ENCODE data around the gene NDUFA7. TPM values are rescaled to one million over a fixed set of nuclear protein-coding genes. Genes with fewer than 3 reads are reported as not detected.

NDUFA7 gene
- total and polyA plus RNA-seq, 11 donors = 74.5 to 393 (median 104) TPM

DNA sequence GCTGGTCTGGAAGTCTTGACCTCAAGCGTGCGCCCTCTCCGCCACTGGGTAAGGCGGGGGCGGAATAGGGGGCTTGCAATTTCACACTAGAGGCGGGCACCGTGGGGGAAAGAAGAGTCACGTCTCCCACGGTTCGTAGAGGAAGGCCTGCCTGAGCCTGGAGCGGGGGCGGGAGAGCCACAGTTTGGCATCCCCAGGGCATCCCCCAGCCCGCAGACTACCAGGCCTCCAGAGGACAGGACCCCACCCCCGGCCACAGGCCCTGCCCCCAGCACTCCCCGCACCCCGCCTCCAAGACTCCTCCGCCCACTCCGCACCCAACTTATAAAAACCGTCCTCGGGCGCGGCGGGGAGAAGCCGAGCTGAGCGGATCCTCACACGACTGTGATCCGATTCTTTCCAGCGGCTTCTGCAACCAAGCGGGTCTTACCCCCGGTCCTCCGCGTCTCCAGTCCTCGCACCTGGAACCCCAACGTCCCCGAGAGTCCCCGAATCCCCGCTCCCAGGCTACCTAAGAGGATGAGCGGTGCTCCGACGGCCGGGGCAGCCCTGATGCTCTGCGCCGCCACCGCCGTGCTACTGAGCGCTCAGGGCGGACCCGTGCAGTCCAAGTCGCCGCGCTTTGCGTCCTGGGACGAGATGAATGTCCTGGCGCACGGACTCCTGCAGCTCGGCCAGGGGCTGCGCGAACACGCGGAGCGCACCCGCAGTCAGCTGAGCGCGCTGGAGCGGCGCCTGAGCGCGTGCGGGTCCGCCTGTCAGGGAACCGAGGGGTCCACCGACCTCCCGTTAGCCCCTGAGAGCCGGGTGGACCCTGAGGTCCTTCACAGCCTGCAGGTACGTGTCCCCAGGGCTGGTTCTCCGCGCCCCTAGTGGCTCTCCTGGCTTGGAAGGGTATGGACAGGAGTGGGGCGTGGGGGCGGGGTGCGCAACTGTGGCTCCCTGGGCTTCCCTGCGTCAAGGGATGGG, 42.9 kb upstream of the NDUFA7 start, which contains the start of gene ANGPTL4:
TSS of gene ANGPTL4 (plus strand) at position 353 of the 969 bp plus-strand sequence. CDS start at position 520, 167 bp downstream.
- intact Hi-C loops (cut with DNase I) = loop anchor here in 6 of 10 donors (2.0 to 5.0 kb wide), 3 partner anchors 27 to 33 kb away; partner anchors contain the start of gene RAB11B (in 3 of the 6)
- H3K27ac ChIP-seq = peak within 1 kb of the TSS; percentile 61 to 98 (median 81)
- peaks cover 0 to 9% (median 0%) of the 10 kb centered on the region in 9 donors for H3K27me3 ChIP-seq
- WGBS, 4 donors = 1 to 2% (median 2%) methylated on average over 39 to 81 of the region's 81 CpGs
- peak; percentile 67 to 93 (median 84) for DNase-seq
- peaks cover 0 to 11% (median 0%) of the 10 kb centered on the region in 9 donors for H3K36me3 ChIP-seq
- ATAC-seq = peak in 3 of 4 donors; percentile 43 to 63 (median 59)
- no peaks in the 10 kb centered on the region for H3K9me3 ChIP-seq
- peaks cover 16 to 79% (median 54%) of the 10 kb centered on the region in 12 donors for H3K4me1 ChIP-seq
- peak within 1 kb of the TSS; percentile 56 to 89 (median 74) for H3K4me3 ChIP-seq
- TF ChIP-seq POLR2A (IDR thresholded peaks at IDR 0.05) = peak in 1 of 2 donors; percentile 91
- TF ChIP-seq, protein P1, sequence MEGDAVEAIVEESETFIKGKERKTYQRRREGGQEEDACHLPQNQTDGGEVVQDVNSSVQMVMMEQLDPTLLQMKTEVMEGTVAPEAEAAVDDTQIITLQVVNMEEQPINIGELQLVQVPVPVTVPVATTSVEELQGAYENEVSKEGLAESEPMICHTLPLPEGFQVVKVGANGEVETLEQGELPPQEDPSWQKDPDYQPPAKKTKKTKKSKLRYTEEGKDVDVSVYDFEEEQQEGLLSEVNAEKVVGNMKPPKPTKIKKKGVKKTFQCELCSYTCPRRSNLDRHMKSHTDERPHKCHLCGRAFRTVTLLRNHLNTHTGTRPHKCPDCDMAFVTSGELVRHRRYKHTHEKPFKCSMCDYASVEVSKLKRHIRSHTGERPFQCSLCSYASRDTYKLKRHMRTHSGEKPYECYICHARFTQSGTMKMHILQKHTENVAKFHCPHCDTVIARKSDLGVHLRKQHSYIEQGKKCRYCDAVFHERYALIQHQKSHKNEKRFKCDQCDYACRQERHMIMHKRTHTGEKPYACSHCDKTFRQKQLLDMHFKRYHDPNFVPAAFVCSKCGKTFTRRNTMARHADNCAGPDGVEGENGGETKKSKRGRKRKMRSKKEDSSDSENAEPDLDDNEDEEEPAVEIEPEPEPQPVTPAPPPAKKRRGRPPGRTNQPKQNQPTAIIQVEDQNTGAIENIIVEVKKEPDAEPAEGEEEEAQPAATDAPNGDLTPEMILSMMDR (IDR thresholded peaks at IDR 0.05) = peak in 8 of 12 donors; percentile 8 to 45 (median 20)

DNA sequence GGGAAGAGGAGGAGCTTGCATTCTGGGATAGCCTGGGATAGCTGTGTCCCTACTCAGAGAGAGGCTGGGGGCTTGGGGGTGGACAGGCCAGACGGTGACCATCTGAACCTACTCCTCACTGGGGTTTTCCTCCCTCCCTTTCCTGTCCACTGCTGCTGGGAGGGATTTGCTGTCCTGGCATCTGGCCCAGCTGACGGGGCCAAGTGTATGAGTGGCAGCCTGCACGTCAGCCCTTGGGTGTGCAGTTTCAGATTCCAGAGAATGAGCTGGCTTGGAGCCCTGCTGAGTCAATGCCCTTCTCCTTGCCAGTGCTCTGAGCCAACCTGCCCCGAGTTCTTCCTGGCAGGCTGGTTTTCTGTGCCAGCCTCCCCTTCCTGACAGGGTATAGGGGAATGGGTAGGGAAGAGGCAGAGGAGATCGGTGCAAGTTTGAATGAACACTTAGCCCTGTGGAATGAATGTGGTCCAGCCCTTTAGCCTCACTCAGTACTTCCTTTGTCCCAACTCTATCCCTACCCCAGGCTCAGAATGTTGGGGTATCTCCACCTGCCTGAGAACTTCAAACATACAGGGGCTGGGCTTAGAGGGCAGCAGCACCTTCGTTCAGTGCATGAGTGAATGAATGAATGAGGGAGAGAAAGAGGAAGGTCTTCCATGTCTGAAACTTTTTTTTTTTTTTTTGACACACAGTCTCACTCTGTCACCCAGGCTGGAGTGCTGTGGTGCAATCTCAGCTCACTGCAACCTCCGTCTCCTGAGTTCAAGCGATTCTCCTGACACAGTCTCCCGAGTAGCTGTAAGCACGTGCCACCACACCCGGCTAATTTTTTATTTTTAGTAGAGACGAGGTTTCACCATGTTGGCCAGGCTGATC, 41.0 kb upstream of the NDUFA7 start:
- WGBS, 4 donors = 25 to 40% (median 34%) methylated on average over 9 to 12 of the region's 12 CpGs
- Histone ChIP-seq H3K36me3 (no peaks in the 10 kb centered on the region), H3K27ac (peak overlapping the region; percentile 44 to 98 (median 81)), H3K4me1 (peaks cover 10 to 60% (median 40%) of the 10 kb centered on the region in 12 donors), H3K4me3 (peak overlapping the region in 4 of 12 donors; percentile 0 to 73 (median 16)), H3K27me3 (peaks cover 0 to 9% (median 0%) of the 10 kb centered on the region in 9 donors), H3K9me3 (no peaks in the 10 kb centered on the region)
- TF ChIP-seq, protein P1 (IDR thresholded peaks at IDR 0.05) = no peak
- no peak for TF ChIP-seq POLR2A (IDR thresholded peaks at IDR 0.05)
- ATAC-seq (peak; percentile 73 to 93 (median 92)), DNase-seq (peak; percentile 93 to 97 (median 94))
- intact Hi-C loops (cut with DNase I) = loop anchor here in 8 of 10 donors (1.0 to 5.0 kb wide), 4 partner anchors 28 to 35 kb away; partner anchors contain the start of gene RAB11B (in 5 of the 8)

GRCh38 chr19:8360196-8360595, 39.0 kb upstream of the NDUFA7 start:
- no peak for ATAC-seq
- TF ChIP-seq POLR2A (IDR thresholded peaks at IDR 0.05) = no peak
- TF ChIP-seq, protein P1 (IDR thresholded peaks at IDR 0.05) = no peak
- Histone ChIP-seq H3K27me3 (peaks cover 0 to 8% (median 0%) of the 10 kb centered on the region in 9 donors), H3K27ac (no peak overlapping the region), H3K9me3 (peaks cover 0 to 8% (median 2%) of the 10 kb centered on the region in 12 donors), H3K4me1 (peaks cover 10 to 51% (median 32%) of the 10 kb centered on the region in 12 donors), H3K4me3 (no peak overlapping the region), H3K36me3 (no peaks in the 10 kb centered on the region)
- intact Hi-C loops (cut with DNase I) = loop anchor here in 1 of 10 donors (5.0 kb wide), 1 partner anchor 37 kb away; no protein-coding TSS in a partner anchor
- WGBS, 4 donors = 89 to 94% (median 91%) methylated on average over 8 of the region's 8 CpGs
- no peak for DNase-seq

Data from heart left ventricle (tissue), 16 donors.